ENCODE results near the gene RPS10.
"Not testable (repeated sequence)": the region's sequence is repeated elsewhere in the genome, so short reads cannot be mapped to it uniquely, and the experiment has no call there.

GRCh38 chr6:34407915-34408314 is 18.0 kb downstream of the RPS10 start:
- TF ChIP-seq CTCF, POLR2A (IDR thresholded peaks at IDR 0.05): not testable (repeated sequence)
